ENCODE measurements around the gene CTDSP2.
"Not testable (repeated sequence)": the region's sequence is repeated elsewhere in the genome, so short reads cannot be mapped to it uniquely, and the experiment has no call there.

The CTDSP2 gene

GRCh38 chr12:57881035-57881434, 34.5 kb upstream of the CTDSP2 start:
- not testable (repeated sequence) for FAIRE-seq

DNA sequence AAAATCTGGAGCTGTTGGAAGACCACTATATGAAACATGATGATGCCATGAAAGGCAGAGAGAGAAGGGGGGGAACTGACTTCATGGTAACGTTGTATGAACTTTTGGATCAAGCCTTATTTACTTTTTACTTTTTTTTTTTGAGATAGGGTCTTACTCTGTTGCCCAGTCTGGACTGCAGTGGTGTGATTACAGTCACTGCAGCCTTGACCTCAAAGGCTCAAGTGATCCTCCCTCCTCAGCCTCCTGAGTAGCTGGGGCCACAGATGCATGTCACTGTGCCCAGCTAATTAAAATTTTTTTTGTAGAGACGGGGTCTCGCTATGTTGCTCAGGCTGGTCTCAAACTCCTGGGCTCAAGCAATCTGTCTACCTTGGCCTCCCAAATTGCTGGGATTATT, 31.3 kb upstream of the CTDSP2 start:
- FAIRE-seq = no peak

DNA sequence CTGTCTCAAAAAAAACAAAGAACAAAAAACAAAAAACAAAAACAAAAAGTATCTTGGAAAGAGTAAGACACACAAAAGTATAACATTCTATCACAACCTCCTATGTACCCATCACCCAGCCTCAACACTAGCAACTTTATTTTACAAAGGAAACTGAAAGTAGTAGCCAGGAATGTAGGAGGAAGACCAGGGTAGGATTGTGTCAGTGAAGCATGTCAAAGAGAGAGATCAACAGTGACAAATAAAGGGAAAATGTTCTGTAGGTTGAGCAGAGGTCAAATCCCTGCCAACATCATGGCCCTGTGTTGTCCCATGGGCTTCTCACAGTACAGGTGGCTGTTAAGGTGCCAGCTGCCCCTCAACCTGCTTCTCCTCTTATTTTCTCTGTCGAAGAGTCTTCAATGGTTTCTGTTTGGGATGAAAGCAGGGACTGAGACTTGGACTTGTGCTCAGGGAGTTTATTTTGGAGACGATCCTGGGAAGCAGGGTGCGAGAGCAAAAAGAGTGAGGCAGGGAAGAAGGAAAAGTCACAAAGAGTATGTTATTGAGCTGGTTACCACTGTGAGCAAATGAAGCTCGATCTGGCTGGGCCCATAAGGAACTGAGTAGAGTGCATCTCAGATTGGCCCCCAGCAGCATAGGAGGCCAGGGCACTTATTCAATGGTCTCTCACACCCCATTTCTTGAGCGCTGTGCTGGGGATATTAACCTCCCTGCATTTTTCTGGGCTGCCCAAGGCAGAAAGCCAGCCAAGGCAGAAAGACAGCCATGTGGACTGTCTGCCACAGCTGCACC, 29.4 kb upstream of the CTDSP2 start:
- no peak for FAIRE-seq

DNA sequence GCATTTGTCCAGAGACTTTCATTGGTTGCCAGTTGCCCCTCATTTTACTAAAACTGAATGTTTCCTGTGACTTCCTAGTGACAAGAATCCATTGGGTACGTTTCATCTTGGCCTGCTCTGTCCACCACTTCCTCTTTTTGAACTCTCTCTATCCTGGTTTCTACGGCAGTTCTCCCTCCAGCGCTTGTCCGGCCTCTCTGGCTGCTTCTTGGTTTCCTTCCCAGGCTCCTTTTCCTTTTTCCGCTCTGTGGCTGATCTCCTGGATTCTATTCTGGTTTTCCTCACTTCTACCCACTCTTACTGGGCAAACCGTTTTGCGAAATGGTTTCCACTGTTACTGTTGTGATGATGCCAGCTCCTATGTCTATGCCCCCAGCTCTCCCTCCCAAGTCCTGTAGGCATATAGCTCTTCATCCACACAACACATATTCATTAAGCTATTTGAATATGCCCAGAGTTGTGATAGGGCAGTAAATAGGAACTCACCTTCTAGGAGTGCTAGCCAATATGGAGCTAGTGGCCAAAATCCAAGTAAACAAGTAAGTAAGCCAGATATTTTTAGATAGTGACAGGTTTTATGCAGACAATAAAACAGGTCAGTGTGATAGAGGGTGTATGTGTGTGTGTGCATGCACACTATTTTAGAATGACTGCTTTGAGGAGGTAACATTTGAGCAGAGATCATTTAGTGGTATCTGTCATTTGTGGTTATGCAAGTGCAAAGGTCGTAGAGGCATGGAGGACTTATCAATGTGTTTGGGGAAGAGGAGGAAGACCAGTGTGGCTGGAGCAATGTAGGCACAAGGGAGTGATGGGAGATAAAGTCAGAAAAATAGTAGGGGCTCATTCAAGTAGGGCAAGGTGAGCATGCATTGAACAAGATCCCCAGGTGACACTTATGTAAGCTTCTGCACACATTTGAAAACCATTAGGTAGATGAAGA, 27.9 kb upstream of the CTDSP2 start:
- FAIRE-seq = no peak

DNA sequence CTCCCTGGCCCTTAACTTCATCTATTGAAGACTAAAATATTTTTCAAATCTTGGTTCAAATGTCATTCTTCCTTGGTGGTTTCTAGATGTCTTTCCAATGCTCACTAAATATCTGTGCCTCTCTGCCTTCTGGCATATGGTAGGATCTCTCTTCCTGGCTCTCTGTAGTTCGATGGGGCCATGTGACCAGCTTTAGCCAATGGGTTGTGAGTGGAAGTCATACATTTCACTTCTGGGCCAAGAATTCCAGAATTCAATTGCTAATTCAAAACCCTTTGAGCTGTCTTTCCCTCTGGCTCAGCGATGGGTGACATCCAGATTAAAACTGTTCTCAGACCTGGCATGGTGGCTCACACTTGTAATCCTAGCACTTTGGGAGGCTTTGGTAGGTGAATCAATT, 25.8 kb upstream of the CTDSP2 start:
- no peak for FAIRE-seq

- FAIRE-seq = no peak
Observed at GRCh38 chr12:57869927-57870318, 23.4 kb upstream of the CTDSP2 start.

GRCh38 chr12:57869298-57869926, 22.9 kb upstream of the CTDSP2 start:
- no peak for FAIRE-seq

GRCh38 chr12:57868851-57869268, 22.3 kb upstream of the CTDSP2 start:
- no peak for FAIRE-seq

GRCh38 chr12:57868221-57868620, 21.7 kb upstream of the CTDSP2 start:
- no peak for FAIRE-seq

GRCh38 chr12:57866308-57867019, 19.9 kb upstream of the CTDSP2 start:
- no peak for FAIRE-seq

GRCh38 chr12:57865084-57865751, 18.7 kb upstream of the CTDSP2 start:
- FAIRE-seq = no peak

DNA sequence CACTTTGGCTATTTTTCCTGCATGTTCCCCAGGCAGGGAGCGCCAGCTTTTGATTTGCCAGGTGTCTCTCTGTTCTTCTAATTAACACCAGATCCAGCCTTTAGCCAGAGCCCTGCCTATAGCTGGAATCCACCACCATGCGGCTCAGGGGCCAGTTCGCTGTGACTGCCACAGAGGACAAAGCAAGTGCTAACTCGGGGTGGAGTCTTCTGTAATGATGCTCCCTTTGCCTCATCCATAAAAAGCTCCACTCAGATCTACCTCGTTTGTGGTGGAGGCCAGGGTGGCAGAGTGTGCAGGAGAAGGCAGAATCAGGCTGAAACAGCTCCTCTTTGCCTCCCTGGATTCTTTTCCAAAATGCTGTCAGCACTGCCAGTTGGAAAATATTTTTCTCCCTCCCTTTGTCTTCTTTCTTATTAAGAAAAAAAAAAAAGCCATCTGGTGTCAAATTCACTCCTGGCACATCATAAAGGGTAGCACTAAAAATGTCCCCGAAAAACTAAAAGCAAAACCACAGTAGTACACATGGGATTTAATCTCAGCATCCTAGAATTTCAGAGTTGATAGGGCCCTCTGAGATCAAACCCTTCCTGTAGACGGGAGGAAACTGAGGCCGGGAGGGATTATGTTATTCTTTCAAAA, 18.0 kb upstream of the CTDSP2 start:
- no peak for FAIRE-seq

- no peak for FAIRE-seq
Observed at GRCh38 chr12:57863676-57864075, 17.1 kb upstream of the CTDSP2 start.

- FAIRE-seq = no peak
Observed at GRCh38 chr12:57861967-57862366, 15.4 kb upstream of the CTDSP2 start.

DNA sequence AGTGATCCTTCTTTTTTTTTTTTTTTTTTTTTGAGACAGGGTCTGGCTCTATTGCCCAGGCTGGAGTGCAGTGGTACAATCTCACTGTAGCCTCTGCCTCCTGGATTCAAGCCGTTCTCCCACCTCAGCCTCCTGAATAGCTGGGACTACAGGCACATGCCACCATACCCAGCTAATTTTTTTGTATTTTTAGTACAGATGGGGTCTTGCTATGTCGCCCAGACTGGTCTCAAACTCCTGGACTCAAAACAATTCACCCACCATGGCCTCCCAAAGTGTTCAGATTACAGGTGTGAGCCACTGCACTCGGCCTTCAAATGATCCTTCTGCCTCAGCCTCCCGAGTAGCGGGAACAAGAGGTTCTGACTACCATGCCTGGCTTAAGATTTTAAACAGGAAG, 14.4 kb upstream of the CTDSP2 start:
- FAIRE-seq = not testable (repeated sequence)

DNA sequence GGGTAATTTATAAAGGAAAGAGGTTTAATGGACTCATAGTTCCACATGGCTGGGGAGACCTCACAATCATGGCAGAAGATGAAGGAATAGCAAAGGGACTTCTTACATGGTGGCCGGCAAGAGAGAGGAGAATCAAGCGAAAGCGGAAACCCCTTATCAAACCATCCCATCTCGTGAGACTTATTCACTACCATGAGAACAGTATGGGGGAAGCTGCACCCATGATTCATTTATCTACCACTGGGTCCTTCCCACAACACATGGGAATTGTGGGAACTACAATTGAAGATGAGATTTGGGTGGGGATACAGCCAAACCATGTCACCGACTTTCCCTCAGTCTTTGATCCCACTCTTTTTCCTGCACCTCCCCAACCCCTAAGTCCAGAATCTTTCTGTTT, 12.6 kb upstream of the CTDSP2 start:
- no peak for FAIRE-seq

DNA sequence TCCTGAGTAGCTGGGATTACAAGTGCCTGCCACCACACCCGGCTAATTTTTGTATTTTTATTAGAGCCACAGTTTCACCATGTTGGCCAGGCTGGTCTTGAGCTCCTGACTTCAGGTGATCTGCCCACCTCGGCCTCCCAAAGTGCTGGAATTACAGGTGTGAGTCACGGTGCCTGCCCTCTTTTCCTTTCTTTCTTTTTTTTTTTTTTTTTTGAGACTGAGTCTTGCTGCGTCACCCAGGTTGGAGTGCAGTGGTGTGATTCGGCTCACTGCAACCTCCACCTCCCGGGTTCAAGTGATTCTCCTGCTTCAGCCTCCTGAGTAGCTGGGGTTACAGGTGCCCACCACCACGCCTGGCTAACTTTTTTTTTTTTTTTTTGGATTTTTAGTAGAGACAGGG, 11.6 kb upstream of the CTDSP2 start:
- not testable (repeated sequence) for FAIRE-seq

- FAIRE-seq = no peak
Observed at GRCh38 chr12:57854965-57855364, 8.4 kb upstream of the CTDSP2 start.

- FAIRE-seq = no peak
Observed at GRCh38 chr12:57853864-57854556, 7.5 kb upstream of the CTDSP2 start.

- FAIRE-seq = no peak
Observed at GRCh38 chr12:57852620-57853500, 6.3 kb upstream of the CTDSP2 start.
